Stimulated activated CD8-positive, alpha-beta memory T cell treated with anti-CD3 and anti-CD28 coated beads, Interleukin-7, amount 100 ng/mL, for 1 hour (primary cell): ENCODE measurements around the gene DUSP9.

Experiments
- DNase-seq, 2 donors: peaks; one replicate each; pipeline ENCODE4 v3.0.0-alpha.2; 2020; ENCODE audit warnings: low read depth in 2 of 2

Gene DUSP9

GRCh38 chrX:153621949-153622598 is 24.9 kb upstream of the DUSP9 start:
- no peak for DNase-seq

GRCh38 chrX:153622661-153623309 is 24.2 kb upstream of the DUSP9 start:
- DNase-seq, result no peak

- DNase-seq, result no peak
Observed at GRCh38 chrX:153623310-153624029, 23.5 kb upstream of the DUSP9 start.

- DNase-seq, result no peak
Observed at GRCh38 chrX:153624196-153625091, 22.6 kb upstream of the DUSP9 start.

- DNase-seq, result no peak
Observed at GRCh38 chrX:153625271-153626024, 21.6 kb upstream of the DUSP9 start.

- DNase-seq, result no peak
Observed at GRCh38 chrX:153626025-153626633, 20.9 kb upstream of the DUSP9 start.

GRCh38 chrX:153626863-153627674 is 19.9 kb upstream of the DUSP9 start:
- no peak for DNase-seq

GRCh38 chrX:153627675-153628111 is 19.3 kb upstream of the DUSP9 start:
- DNase-seq, result no peak

GRCh38 chrX:153628129-153628528 is 18.9 kb upstream of the DUSP9 start:
- DNase-seq, result no peak

- no peak for DNase-seq
Observed at GRCh38 chrX:153628665-153629064, 18.3 kb upstream of the DUSP9 start.

GRCh38 chrX:153631346-153631745 is 15.7 kb upstream of the DUSP9 start:
- no peak for DNase-seq

GRCh38 chrX:153631907-153632594 is 15.0 kb upstream of the DUSP9 start:
- no peak for DNase-seq

GRCh38 chrX:153632595-153632946 is 14.4 kb upstream of the DUSP9 start:
- no peak for DNase-seq

GRCh38 chrX:153633048-153633447 is 14.0 kb upstream of the DUSP9 start:
- DNase-seq, result no peak

GRCh38 chrX:153633607-153634180 is 13.3 kb upstream of the DUSP9 start:
- no peak for DNase-seq

GRCh38 chrX:153634236-153634635 is 12.8 kb upstream of the DUSP9 start:
- DNase-seq, result no peak

- no peak for DNase-seq
Observed at GRCh38 chrX:153634832-153635231, 12.2 kb upstream of the DUSP9 start.

- no peak for DNase-seq
Observed at GRCh38 chrX:153635388-153635787, 11.6 kb upstream of the DUSP9 start.
